ENCODE results near the gene ATOX1.
A peak's percentile ranks its signal among the peaks of the same experiment; 100 is the strongest.
"Not testable (repeated sequence)": the region's sequence is repeated elsewhere in the genome, so short reads cannot be mapped to it uniquely, and the experiment has no call there.

The ATOX1 gene

DNA sequence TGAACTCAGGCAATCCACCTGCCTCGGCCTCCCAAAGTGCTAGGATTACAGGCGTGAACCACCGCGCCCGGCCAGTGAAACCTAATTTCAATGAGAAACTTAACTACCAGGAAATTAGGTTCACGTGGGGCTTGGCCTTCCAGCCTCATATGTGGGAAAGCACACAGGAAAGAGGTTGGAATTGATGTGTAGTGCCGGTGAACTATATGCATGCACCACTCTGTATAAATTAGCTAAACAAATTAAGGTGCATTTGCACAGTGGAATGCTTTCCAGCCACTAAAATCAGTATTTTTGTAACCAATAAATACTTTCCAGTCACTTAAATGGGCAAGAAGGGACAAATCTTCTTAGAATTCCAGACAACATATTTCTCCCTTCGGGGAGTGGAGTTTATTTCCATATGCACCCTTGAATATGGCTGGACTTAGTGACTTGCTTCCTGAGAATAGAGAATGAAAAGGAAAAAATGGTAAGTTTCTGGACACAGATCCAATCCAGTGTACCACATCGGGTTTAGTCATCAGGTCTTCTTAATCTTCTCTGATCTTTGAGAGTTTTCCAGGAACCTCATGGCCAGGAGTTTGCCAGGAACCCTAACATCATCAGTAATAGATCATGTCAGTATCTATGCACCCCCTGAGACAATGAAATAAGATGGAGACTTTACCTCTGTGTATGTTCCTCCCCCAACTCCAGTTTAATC is 24.9 kb downstream of the ATOX1 start:
- no peak for DNase-seq (ENCODE audit: low spot score)

DNA sequence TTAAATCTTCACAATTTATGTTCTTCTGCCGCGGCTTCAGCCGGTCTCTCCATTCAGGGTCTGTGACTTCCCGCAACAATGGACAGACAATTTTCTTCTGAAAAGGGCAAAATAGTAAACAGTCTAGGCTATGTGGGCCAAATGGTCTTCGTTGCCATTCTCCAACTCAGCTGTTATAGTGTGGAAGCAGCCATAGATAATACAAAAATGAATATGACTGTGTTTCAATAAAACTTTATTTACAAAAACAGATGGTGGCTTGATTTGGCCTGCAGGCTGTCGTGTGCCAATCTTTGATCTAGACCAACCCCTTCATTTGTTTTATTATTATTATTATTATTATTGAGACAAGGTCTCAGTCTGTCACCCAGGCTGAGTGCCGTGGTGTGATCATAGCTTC is 28.1 kb downstream of the ATOX1 start:
- no peak for DNase-seq (ENCODE audit: low spot score)

DNA sequence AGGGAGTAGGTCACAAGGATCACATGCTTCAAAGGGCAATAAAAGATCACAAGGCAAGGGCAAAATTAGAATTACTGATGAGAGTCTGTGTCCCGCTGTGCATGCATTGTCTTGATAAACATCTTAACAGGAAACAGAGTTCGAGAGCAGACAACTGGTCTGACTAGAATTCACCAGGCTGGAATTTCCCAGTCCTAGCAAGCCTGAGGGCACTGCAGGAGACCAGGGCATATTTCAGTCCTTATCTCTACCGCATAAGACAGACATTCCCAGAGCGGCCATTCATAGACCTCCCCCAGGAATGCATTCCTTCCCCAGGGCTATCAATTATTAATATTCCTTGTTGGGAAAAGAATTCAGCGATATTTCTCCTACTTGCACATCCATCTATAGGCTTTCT is 28.8 kb downstream of the ATOX1 start:
- DNase-seq (ENCODE audit: low spot score), result not testable (repeated sequence)

DNA sequence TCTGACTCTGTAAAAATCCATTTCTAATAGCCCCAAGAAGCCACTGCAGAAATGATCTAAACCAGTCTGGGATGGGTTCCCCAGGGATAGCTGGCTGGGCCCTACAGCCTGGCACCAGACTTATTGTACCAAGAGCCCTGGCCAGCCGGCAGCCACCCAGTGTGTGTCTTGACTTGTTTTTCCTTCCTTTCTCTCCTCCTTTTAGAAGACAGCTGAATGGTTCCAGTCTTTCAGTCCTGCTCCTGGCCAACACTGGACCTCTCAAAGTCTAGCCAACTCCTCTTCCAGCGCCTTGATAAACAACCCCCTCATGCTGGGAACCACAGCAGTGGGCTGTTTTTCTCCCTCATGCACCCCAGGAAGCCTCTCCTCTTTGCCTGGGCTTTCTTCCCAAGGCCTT is 34.1 kb downstream of the ATOX1 start:
- DNase-seq (ENCODE audit: low spot score), result no peak

DNA sequence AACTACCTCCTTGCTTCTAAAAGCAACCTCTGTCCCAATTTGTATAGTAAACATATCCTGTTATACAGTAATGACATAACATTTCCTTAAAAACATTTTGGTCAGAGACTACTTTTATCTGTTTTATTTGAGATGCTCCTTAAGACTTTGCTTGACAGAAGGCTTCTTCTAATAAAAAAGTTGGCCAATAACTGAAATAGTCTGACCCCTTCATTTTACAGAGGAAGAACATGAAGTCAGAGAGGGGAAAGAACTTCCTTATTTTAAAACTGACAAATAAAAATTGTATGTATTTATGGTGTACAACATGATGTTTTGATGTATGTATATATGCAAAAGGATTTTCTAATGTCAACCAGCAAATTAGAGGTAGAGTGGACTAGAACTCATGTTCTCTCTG is 35.9 kb downstream of the ATOX1 start:
- no peak for DNase-seq (ENCODE audit: low spot score)

DNA sequence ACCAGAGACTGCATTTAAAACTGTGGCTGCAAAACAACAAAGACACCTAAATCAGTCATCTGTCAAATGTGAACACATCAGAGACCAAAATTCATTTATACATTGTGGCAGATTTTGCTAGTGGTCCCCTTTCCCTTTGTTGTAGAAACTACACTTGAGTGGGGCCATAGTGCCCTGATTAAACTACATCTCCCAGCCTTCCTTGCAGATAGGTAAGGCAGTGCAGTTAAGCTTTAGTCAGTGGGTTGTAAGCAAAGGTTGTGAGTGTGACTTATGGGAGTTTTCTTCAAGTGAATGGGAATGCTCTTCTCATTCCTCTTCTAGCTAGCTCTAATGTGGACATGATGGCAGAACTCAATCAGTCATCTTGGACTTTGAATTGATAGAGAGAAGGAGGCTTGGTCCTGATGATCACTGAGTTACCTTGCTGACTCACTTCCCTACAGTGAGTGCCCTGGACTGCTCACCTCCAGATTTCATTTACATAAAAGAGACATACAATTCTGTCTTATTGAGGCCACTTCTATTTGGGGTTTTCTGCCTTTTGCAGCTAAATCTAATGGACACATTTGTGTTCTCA is 36.5 kb downstream of the ATOX1 start:
- DNase-seq (ENCODE audit: low spot score), result no peak

DNA sequence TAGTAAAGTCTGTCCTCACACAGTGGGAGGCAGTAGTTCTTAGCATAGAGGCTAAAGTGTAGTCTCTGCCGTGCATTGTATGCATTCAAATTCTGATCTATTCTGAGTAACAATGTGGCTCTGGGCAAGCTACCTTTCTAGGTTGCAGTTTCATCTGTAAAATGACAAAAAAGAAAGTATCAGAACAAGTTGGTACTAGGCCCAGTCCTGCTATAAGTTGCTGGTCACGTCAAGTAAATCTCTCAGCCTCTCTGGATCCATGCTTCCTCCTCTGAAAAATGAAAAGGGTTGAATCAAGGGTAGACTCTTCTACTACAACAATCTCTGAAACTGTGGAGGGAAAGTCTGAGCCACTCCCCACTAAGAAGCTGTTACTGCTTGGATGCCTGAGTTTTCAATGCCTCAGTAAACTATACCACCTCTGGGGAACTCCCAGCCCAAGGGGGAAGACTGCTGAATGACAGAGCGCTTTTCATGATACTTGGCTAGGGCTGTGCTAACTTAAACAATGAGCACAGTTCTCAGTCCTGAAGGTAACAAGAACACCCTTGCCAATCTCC is 37.3 kb downstream of the ATOX1 start:
- peak; percentile 12 for DNase-seq (ENCODE audit: low spot score)

DNA sequence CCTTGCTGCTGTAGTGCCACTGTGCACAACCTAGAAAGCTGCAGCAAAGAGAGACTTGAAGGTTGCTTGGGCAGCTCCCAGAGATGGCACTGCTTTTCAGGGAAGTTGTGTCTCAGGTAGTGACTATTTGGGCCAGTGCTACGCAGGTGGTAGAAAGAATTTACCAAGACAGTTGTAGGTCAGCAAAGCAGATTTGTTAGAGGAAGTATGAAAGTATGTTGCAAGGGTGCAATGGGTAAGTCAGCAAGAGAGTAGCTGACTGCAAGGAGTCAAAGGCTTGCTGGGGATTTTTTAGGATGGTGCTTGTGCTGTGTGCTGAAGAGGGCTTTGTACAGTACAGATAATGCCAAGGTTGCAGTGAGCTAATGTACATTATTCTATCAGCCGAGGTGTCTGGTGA is 38.2 kb downstream of the ATOX1 start:
- no peak for DNase-seq (ENCODE audit: low spot score)

DNA sequence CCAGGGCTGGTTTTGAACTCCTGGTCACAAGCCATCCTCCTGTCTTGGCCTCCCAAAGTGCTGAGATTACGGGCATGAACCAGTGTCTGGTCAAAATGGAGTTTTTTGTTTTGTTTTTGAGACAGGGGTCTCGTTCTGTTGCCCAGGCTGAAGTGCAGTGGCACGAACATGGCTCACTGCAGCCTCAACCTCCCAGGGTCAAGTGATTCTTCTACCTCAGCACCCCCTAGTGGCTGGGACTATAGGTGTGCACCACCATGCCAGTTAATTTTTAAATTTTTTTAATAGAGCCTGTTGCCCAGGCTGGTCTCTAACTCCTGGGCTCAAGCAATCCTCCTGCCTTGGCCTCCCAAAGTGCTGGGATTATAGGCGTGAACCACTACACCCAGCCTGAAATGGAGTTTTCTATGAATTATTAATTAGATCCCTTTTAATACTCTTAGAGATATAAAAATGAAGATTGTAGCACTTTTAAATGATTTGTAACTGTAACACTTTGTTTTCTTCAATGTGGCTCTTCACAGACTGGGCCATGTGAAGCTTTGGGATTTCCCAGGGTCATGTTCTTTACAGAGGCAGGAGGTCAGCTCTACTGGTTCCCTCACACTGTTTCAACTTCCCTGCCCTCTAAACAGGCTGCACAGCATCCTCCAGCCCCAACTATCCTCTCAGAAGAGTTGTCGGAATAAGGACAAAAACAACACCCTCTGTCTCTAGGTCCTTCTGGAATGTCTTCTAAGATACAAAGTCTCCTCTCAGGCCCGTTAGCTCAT is 39.0 kb downstream of the ATOX1 start:
- peak; percentile 49 for DNase-seq (ENCODE audit: low spot score)

DNA sequence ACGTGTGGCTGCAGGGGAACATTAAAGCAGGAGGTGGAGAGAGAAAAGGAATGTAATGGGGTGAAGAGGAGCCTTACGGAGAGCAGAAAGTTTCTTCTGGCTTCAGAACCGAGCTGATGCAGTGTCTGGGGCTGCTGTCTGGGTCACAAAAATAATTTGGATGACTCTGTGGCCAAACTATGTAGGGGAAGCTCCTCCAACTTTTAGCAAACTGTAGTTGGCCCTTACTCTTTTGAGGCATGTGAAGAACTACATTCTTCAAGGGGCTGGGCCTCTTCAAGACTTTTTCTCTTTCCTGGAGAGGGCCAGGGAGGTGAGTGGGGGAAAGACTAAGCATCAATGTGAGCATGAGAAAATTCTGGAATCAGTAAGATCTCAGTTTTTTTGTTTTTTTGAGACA is 39.8 kb downstream of the ATOX1 start:
- no peak for DNase-seq (ENCODE audit: low spot score)

DNA sequence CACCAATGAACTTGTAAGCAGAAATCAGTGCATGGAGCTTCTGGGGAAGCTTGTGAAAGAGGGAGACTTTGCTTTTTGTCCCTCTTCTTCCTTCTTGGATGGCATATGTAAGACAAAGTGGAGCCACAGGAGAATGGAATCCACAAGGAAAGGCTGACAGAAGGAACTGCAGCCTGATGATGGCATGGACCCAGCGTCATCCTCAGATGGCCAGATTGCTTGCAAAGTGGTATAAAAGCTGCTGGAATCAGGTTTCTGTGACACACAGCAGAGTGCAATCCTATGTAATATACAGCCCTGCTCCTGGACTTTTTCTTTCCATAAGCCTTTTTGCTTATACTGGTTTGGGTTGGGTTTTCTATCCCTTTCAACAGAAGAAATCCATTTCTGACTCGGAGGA is 40.3 kb downstream of the ATOX1 start:
- DNase-seq (ENCODE audit: low spot score), result no peak

DNA sequence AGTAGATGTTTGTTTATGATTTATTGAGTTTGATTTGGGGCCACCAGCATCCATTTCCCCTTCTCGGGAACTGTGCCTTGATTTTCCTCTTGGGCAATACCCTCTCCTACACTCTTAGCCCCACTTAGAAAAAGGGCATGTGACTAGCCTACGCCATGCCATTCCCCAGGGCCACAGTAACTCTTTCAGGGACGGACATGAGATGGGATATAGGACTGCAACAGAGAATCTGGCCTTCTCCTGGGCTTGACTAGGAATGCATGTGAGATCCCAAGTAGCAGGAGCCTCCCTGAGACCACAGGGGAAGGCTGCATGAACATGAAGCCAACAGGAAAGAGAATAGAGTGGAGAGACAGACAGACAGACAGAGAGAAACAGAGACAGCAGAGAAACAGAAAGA is 41.0 kb downstream of the ATOX1 start:
- no peak for DNase-seq (ENCODE audit: low spot score)

DNA sequence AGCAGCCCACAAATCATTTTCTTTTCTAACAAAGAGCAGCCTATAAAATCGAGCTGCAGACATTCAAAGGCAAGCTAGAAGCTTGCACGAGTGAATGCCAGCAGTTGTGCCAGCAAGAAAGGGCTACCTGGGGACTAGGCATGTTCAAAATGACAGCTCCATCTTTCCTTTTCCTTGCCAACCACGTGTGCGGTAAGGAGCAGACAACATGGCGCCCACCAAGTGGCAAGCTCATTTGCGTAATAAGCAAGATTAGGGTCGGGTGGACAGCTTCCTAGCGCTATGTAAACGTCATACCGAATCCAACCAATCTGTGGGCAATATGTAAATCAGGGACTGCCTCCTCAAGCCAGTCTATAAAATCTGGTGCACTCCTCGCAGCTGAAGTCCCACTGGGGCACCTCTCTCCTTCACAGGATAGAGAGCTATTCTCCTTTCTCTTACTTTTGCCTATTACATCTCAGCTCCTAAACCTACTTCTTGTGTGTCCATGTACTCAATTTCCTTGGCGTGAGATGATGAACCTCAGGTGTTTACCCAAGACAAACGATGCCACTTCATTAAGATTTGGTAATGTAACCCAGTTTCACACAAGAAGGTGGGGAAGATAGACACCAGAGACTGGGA is 49.2 kb downstream of the ATOX1 start:
- DNase-seq (ENCODE audit: low spot score), result no peak

DNA sequence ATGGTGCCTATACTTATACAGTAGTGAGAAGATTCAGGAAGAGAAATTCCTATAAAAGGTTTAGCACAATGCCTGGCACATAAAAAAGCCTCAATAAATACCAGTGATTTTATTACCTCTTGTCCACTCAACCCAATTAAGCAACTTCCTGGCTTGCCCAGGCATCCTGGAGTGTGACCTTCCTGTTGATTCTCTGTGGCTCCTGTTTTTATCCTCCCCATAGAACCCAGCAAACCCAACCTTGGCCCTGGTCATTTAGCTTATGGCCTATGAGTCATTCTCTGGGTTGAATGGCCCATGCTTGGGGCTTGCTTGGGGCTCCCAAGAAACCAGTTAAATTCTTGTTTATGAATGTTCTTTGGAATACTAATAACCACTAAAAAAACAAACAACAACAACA is 50.3 kb downstream of the ATOX1 start:
- DNase-seq (ENCODE audit: low spot score), result no peak

DNA sequence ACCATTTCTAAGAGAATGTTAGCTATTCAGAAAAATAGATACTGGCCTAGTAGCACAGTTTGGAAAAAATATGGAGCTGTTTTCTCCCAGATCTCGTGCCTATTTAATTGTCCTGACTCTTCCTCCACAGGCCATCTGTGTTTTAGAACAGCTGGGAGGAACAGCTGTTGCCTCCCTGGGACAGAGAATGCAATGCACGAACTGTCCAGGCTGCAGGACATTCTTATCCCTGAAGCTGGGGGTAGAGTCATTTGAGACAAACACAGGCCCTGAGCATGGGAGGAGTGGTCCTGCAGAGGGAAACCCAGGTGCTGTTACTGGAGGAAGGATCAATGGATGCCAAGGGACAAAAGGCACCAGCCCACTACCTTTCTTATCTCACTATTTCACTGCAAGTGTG is 50.9 kb downstream of the ATOX1 start:
- DNase-seq (ENCODE audit: low spot score), result no peak

DNA sequence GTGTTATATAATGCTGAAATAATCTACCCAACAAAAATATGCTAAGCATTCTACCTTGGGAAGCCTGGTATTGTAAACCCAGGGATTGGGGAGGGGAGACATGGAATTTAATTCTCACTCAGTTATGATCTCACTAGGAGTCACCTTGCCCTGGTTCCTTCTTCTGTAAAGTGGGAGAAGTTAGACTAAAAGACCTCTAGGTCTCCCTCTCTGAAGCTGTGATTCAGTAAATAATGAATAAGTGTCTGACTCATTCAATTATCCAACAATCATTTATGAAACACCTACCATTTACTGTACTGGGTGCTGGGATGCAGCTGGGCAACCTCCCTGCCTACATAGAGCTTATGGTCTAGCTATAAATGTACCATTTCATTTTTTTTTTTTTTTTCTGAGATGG is 51.5 kb downstream of the ATOX1 start:
- no peak for DNase-seq (ENCODE audit: low spot score)

DNA sequence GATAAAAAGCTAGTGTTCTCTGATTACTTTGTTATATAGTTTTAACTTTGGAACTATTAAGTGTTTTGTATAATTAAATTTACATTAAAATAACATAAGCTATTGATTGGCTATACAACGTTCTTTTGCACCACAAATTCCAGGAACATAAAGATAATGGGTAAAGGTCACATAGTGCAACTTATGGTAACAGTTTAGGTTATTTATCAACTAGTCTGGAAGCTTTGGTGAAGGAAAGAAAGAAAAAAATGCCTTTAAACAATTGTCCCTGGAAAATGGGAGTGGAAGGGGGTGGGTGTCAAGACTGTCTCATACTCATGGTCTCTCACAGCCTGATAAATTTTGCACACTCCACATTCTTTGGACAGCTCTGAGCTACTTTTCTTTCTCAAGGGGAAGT is 54.7 kb downstream of the ATOX1 start:
- DNase-seq (ENCODE audit: low spot score), result no peak

DNA sequence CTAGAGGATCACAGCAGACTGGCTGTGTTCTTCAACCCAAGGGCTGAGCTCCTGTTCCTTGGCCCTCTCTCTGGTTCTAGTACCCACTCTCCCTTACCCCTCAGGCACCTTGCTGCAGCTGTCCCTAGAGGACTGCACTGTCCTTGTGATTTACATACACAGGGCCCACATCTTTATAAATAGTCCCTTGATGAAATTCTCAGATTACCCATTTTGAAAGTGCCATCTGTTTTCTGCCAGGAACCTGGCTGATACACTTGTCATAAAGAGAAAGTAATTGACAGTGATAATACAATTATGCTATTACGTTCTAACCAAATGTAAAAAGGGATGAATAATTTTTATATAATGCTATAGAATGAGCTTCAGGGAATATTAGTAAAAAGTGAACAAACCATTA is 55.2 kb downstream of the ATOX1 start:
- peak; percentile 39 for DNase-seq (ENCODE audit: low spot score)

DNA sequence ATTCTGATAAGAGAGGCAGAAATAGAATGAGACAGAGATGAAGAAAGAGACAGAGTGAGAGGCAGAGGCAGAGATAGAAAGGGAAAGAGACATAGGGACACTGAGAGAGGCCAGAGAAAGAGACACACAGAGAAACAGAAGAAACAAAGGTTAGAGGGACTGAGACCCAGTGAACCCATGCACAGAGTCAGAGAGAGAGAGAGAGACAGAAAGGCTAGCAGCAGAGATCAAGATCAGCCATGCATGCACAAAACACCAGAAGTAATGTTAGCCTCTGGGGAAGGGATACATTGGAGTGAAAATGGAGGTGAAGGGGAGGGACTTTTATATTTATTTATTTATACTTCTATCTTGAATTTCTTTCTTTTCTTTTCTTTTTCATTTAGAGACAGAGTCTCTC is 57.6 kb downstream of the ATOX1 start:
- DNase-seq (ENCODE audit: low spot score), result peak; percentile 13

DNA sequence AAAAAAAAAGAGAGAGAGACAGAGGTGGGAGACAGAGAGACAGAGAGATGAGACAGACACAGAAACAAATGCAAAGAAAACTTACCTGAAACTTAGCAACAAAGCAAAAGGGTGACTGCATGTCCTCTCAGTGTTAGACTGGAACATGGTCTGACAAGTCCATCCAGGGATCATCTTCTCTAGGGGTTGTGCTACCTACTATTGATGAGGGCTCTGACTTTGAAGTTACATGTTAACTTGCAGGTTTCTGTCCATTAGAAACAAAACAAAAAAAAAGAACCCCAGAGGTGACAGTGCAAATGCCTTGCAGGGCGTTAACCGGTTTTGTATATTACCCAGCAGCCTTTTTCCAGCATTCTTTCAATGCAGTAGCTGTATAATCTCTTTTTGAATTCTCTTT is 58.1 kb downstream of the ATOX1 start:
- DNase-seq (ENCODE audit: low spot score), result no peak

DNA sequence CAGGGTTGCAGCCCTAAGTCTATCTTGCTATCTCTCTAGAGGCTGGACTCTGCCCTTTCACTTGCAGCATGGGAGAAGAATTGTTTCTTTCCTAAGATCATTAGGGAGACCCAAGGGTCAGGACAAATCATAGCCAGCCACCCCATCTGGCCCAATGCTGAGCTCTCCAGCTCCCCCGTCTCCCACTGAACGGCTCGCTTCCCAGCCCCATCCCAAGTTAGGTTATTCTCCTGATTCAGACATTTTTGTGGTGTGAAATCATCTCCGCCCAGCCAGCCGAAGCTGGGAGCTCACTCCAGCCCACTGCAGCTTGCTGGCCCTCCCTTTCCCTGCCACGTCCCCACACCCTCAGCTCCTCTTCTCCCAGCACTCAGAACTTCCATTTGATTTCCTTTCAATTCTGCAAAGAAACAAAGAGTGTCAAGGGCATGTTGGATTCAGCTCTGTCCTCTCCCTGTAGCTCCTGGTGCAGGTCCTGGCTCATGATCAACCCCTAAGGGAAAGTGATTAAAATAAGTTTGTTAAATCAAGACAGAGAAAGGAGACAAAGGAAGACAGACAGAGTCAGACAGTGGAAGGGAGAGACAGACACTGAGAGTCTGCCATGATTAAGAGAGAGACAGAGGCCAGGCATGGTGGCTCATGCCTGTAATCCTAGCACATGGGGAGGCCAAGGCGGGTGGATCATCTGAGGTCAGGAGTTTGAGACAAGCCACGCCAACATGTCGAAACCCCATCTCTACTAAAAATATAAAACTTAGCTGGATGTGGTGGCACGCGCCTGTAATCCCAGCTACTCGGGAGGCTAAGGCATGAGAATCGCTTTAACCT is 59.1 kb downstream of the ATOX1 start:
- DNase-seq (ENCODE audit: low spot score), result no peak

DNA sequence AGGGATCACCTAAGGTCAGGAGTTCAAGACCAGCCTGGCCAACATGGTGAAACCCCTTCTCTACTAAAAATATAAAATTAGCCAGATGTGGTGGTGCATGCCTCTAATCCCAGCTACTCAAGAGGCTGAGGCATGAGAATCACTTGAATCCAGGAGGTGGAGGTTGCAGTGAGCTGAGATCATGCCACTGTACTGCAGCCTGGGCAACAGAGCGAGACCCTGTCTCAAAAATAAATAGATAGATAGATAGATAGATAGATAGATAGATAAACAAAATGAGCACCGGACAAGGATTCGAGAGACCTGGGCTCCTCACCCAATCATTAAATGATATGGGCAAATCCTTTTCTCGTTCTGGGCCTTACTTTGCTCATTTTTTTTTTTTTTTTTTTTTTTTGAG is 60.4 kb downstream of the ATOX1 start:
- DNase-seq (ENCODE audit: low spot score), result not testable (repeated sequence)
